ENCODE results near the gene FOCAD. TPM values are rescaled to one million over a fixed set of nuclear protein-coding genes. Genes with fewer than 3 reads are reported as not detected.
A peak's percentile ranks its signal among the peaks of the same experiment; 100 is the strongest.

Gene FOCAD
- total RNA-seq, 1 donor from 2014 or later: 60.1 TPM

GRCh38 chr9:20994486-20994885 is 310.4 kb downstream of the FOCAD start:
- no peaks in the 10 kb centered on the region for H3K27me3 Mint-ChIP-seq (ENCODE audit: low read depth)
- no peak for TF ChIP-seq CTCF (conservative IDR thresholded peaks at IDR 0.05)
- H3K27ac Mint-ChIP-seq (ENCODE audit: unreplicated experiment): no peak overlapping the region
- peaks cover 37% of the 10 kb centered on the region for H3K36me3 Mint-ChIP-seq (ENCODE audit: low read depth)
- H3K4me1 Mint-ChIP-seq: no peaks in the 10 kb centered on the region
- DNase-seq (ENCODE audit: low read depth, low spot score): no peak
- H3K4me3 Mint-ChIP-seq: no peak overlapping the region
- H3K9me3 Mint-ChIP-seq: no peaks in the 10 kb centered on the region

- no peak for TF ChIP-seq CTCF (conservative IDR thresholded peaks at IDR 0.05)
- no peak for DNase-seq (ENCODE audit: low read depth, low spot score)
- peaks cover 3% of the 10 kb centered on the region for H3K9me3 Mint-ChIP-seq
- no peaks in the 10 kb centered on the region for H3K4me1 Mint-ChIP-seq
- H3K36me3 Mint-ChIP-seq (ENCODE audit: low read depth): peaks cover 33% of the 10 kb centered on the region
- H3K27me3 Mint-ChIP-seq (ENCODE audit: low read depth): no peaks in the 10 kb centered on the region
- no peak overlapping the region for H3K27ac Mint-ChIP-seq (ENCODE audit: unreplicated experiment)
- H3K4me3 Mint-ChIP-seq: no peak overlapping the region
Measured at GRCh38 chr9:20995616-20996015, 311.6 kb downstream of the FOCAD start.

GRCh38 chr9:20996809-20997208 is 312.8 kb downstream of the FOCAD start:
- Mint-ChIP-seq H3K4me1 (no peaks in the 10 kb centered on the region), H3K27ac (ENCODE audit: unreplicated experiment) (peak overlapping the region; percentile 8), H3K4me3 (no peak overlapping the region), H3K36me3 (ENCODE audit: low read depth) (peaks cover 35% of the 10 kb centered on the region), H3K27me3 (ENCODE audit: low read depth) (no peaks in the 10 kb centered on the region), H3K9me3 (peaks cover 8% of the 10 kb centered on the region)
- no peak for DNase-seq (ENCODE audit: low read depth, low spot score)
- TF ChIP-seq CTCF (conservative IDR thresholded peaks at IDR 0.05): no peak

GRCh38 chr9:20997503-20998076 is 313.5 kb downstream of the FOCAD start:
- Mint-ChIP-seq H3K27me3 (ENCODE audit: low read depth) (no peaks in the 10 kb centered on the region), H3K9me3 (peaks cover 11% of the 10 kb centered on the region), H3K27ac (ENCODE audit: unreplicated experiment) (no peak overlapping the region), H3K36me3 (ENCODE audit: low read depth) (peaks cover 42% of the 10 kb centered on the region), H3K4me3 (no peak overlapping the region), H3K4me1 (no peaks in the 10 kb centered on the region)
- TF ChIP-seq CTCF (conservative IDR thresholded peaks at IDR 0.05): no peak
- DNase-seq (ENCODE audit: low read depth, low spot score): no peak

GRCh38 chr9:21001581-21001980 is 317.5 kb downstream of the FOCAD start:
- no peak for DNase-seq (ENCODE audit: low read depth, low spot score)
- no peak overlapping the region for H3K27ac Mint-ChIP-seq (ENCODE audit: unreplicated experiment)
- H3K4me1 Mint-ChIP-seq: no peaks in the 10 kb centered on the region
- no peak overlapping the region for H3K4me3 Mint-ChIP-seq
- no peak for TF ChIP-seq CTCF (conservative IDR thresholded peaks at IDR 0.05)
- no peaks in the 10 kb centered on the region for H3K27me3 Mint-ChIP-seq (ENCODE audit: low read depth)
- H3K36me3 Mint-ChIP-seq (ENCODE audit: low read depth): peaks cover 39% of the 10 kb centered on the region
- H3K9me3 Mint-ChIP-seq: peaks cover 11% of the 10 kb centered on the region

Measured in neural crest cell (in vitro differentiated cells).